KMS-11 (cell line): ENCODE measurements around the gene PYCR2.

Experiments used
- H2AFZ ChIP-seq: fragments of 200-600 bp; sonication (generic); 2 replicates; pipeline ENCODE4 v1.6.1; 2016; ENCODE audit warnings: antibody characterized with exemption, mixed run types, low read depth
- H3K27ac ChIP-seq: fragments of 200-600 bp; sonication (generic); 2 replicates; pipeline ENCODE4 v1.6.1; 2016; ENCODE audit warnings: mild to moderate bottlenecking, mixed run types
- H3K27me3 ChIP-seq: fragments of 200-600 bp; sonication (generic); 2 replicates; pipeline ENCODE4 v1.6.1; 2017; ENCODE audit warnings: mild to moderate bottlenecking, low read depth, mixed run types, moderate library complexity; ENCODE audit not compliant: insufficient read depth
- H3K36me3 ChIP-seq: fragments of 200-600 bp; sonication (generic); 2 replicates; pipeline ENCODE4 v1.6.1; 2017; ENCODE audit warnings: mild to moderate bottlenecking, mixed run types; ENCODE audit not compliant: insufficient read depth
- H3K4me1 ChIP-seq: fragments of 200-600 bp; sonication (generic); 2 replicates; pipeline ENCODE4 v1.6.1; 2016; ENCODE audit warnings: mild to moderate bottlenecking, low read depth, mixed run types; ENCODE audit not compliant: poor library complexity, severe bottlenecking
- H3K4me2 ChIP-seq: fragments of 200-600 bp; sonication (generic); 2 replicates; pipeline ENCODE4 v1.7.0; 2016; ENCODE audit warnings: mild to moderate bottlenecking, mixed run types
- H3K4me3 ChIP-seq: fragments of 200-600 bp; sonication (generic); IDR thresholded peaks from 2 replicates; pipeline ENCODE4 v1.6.1; 2017; ENCODE audit warnings: low read depth, low read length, mixed read lengths; ENCODE audit not compliant: insufficient read depth
- H3K79me2 ChIP-seq: fragments of 200-600 bp; sonication (generic); 2 replicates; pipeline ENCODE4 v1.6.1; 2016; ENCODE audit warnings: low read depth, mixed run types; ENCODE audit not compliant: insufficient read depth
- H3K9ac ChIP-seq: fragments of 200-600 bp; sonication (generic); 2 replicates; pipeline ENCODE4 v1.6.1; 2016; ENCODE audit warnings: mild to moderate bottlenecking, mixed run types
- H4K20me1 ChIP-seq: fragments of 200-600 bp; sonication (generic); 2 replicates; pipeline ENCODE4 v1.6.1; 2016; ENCODE audit warnings: mild to moderate bottlenecking, mixed run types; ENCODE audit not compliant: insufficient read depth
- TF ChIP-seq, protein P1 (sequence below): fragments of 200-600 bp; sonication (generic); conservative IDR thresholded peaks from 2 replicates; pipeline ENCODE4 v1.6.1; 2017; ENCODE audit warnings: low read depth, mild to moderate bottlenecking, antibody characterized with exemption, low read length, moderate library complexity, mixed read lengths

Gene PYCR2

DNA sequence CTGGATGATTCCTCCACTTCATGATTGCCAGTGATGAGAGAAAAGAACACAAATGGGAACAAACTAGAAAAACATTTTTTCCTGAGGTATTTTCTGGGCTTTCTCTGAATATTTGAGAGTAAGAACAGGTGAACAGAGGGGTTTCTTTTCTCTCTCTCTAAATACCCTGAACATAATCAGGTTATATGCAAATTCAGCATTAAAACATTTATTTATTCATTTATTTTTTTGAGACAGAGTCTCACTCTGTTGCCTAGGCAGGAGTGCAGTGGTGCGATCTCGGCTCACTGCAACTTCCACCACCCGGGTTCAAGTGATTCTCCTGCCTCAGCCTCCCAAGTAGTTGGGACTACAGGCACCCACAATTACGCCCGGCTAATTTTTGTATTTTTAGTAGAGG is 22.8 kb upstream of the PYCR2 start:
- Histone ChIP-seq H3K79me2 (no peaks in the 10 kb centered on the region), H3K27me3 (no peaks in the 10 kb centered on the region), H3K4me1 (peaks cover 37% of the 10 kb centered on the region), H3K9ac (no peak overlapping the region), H3K4me3 (no peak overlapping the region), H3K27ac (no peak overlapping the region), H4K20me1 (no peaks in the 10 kb centered on the region), H2AFZ (no peak overlapping the region), H3K4me2 (no peak overlapping the region), H3K36me3 (no peaks in the 10 kb centered on the region)
- TF ChIP-seq, protein P1, sequence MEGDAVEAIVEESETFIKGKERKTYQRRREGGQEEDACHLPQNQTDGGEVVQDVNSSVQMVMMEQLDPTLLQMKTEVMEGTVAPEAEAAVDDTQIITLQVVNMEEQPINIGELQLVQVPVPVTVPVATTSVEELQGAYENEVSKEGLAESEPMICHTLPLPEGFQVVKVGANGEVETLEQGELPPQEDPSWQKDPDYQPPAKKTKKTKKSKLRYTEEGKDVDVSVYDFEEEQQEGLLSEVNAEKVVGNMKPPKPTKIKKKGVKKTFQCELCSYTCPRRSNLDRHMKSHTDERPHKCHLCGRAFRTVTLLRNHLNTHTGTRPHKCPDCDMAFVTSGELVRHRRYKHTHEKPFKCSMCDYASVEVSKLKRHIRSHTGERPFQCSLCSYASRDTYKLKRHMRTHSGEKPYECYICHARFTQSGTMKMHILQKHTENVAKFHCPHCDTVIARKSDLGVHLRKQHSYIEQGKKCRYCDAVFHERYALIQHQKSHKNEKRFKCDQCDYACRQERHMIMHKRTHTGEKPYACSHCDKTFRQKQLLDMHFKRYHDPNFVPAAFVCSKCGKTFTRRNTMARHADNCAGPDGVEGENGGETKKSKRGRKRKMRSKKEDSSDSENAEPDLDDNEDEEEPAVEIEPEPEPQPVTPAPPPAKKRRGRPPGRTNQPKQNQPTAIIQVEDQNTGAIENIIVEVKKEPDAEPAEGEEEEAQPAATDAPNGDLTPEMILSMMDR, result no peak

DNA sequence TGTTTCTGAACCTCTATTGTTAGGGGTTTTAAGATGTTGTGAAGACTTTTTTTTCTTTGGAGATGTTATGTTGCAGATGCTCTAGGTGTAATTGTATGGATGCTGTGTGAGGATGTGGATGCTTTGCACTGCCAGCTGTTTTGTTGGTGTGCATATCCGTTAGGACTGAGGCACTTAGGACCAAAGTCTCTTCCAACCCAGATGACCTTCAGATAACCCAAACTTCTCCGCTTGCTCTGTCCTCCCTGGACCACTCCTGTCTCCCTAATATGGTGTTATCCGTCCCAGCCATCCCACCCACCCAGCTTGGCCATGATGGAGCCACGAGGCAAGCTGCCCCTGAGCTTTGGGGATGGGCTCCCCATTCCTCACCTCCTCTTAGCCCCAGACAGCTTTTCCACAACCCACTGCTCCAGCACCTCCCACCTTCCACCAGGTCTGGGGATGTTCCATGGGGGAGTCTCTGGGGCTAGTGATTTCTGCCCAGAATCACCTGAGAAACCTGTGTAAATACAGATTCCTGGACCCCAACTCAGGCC is 22.1 kb upstream of the PYCR2 start:
- Histone ChIP-seq H3K4me2 (no peak overlapping the region), H3K79me2 (no peaks in the 10 kb centered on the region), H2AFZ (no peak overlapping the region), H3K4me1 (peaks cover 44% of the 10 kb centered on the region), H3K27ac (no peak overlapping the region), H3K9ac (no peak overlapping the region), H3K36me3 (no peaks in the 10 kb centered on the region), H3K4me3 (no peak overlapping the region), H4K20me1 (no peaks in the 10 kb centered on the region), H3K27me3 (no peaks in the 10 kb centered on the region)
- TF ChIP-seq, protein P1, result no peak

DNA sequence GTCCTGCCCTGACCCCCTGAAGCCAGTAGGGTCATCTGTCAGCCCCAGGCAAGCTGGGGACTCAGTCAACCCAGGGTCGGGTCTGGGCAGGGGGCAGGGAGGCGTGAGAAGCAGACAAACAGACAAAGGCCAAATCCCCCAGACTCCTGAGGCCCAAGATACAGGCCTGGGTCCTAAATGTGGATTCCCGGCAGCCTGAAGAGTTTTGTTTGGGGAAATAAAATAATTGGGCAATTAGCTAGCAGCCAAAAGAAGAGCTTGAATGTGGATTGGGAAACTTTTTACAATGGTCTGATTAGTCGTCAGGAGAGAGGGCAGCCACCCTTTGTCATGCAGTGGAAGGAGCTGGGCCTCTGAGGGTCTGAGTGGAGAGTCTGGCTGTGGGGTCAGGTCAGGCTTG is 21.5 kb upstream of the PYCR2 start:
- no peak overlapping the region for H3K27ac ChIP-seq
- no peaks in the 10 kb centered on the region for H3K36me3 ChIP-seq
- peaks cover 50% of the 10 kb centered on the region for H3K4me1 ChIP-seq
- no peaks in the 10 kb centered on the region for H3K27me3 ChIP-seq
- H4K20me1 ChIP-seq, result no peaks in the 10 kb centered on the region
- H2AFZ ChIP-seq, result no peak overlapping the region; the same call in 1 of the 2 replicates
- H3K4me3 ChIP-seq, result no peak overlapping the region
- no peak overlapping the region for H3K4me2 ChIP-seq
- TF ChIP-seq, protein P1, result no peak
- H3K9ac ChIP-seq, result no peak overlapping the region
- H3K79me2 ChIP-seq, result no peaks in the 10 kb centered on the region

DNA sequence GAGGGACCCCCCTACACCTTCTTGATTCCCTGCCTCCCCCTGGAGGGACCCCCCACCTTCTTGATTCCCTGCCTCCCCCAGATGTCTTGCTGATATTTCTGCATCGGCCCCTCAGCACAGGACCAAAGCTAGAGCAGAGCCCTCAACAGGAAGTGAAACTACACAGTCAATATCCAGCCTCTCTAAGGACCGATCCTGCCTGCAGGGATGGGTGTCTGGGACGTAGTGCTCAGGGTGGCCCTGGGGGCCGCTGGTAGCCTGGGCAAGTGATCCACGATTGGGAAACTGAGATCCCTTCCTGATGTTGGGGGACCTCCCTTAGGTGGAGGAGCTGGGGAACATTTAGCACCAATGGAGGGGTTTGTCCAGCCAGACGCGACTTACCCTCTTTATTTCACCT is 20.9 kb upstream of the PYCR2 start:
- no peaks in the 10 kb centered on the region for H3K79me2 ChIP-seq
- peak overlapping the region; percentile 8; the same call in 1 of the 2 replicates for H3K27ac ChIP-seq
- no peaks in the 10 kb centered on the region for H3K27me3 ChIP-seq
- no peaks in the 10 kb centered on the region for H3K36me3 ChIP-seq
- H2AFZ ChIP-seq, result peak overlapping the region; percentile 47; the same call in 1 of the 2 replicates
- no peaks in the 10 kb centered on the region for H4K20me1 ChIP-seq
- peak overlapping the region; percentile 43; the same call in 1 of the 2 replicates for H3K4me2 ChIP-seq
- H3K9ac ChIP-seq, result no peak overlapping the region
- H3K4me1 ChIP-seq, result peaks cover 56% of the 10 kb centered on the region
- TF ChIP-seq, protein P1, result no peak
- no peak overlapping the region for H3K4me3 ChIP-seq
